Thoracic aorta (tissue), 2 donors: ENCODE results near the gene SRXN1. TPM values are rescaled to one million over a fixed set of nuclear protein-coding genes. Genes with fewer than 3 reads are reported as not detected.

Experiments
- ATAC-seq: fragments of 150-250 bp; one replicate; pipeline ENCODE4 v1.8.0; 2017; ENCODE audit warnings: low read depth; ENCODE audit not compliant: insufficient number of reproducible peaks, low FRiP score
- DNase-seq: peaks from one replicate; pipeline ENCODE4 v3.0.0-alpha.2; 2020; ENCODE audit warnings: low spot score
- H3K27ac ChIP-seq, 2 donors: fragments of 200-600 bp; sonication (generic); 1 replicate in 1 of 2; 2 replicates in 1 of 2; pipeline ENCODE4 v1.5.1; 2016; ENCODE audit warnings: mild to moderate bottlenecking in 2 of 2, moderate library complexity in 2 of 2
- H3K27me3 ChIP-seq: fragments of 200-600 bp; sonication (generic); replicated peaks from 2 replicates; pipeline ENCODE4 v1.6.0; 2016; ENCODE audit warnings: mild to moderate bottlenecking; ENCODE audit not compliant: insufficient read depth
- H3K36me3 ChIP-seq: fragments of 200-600 bp; sonication (generic); one replicate; pipeline ENCODE4 v1.5.1; 2016
- H3K4me1 ChIP-seq, 2 donors: fragments of 200-600 bp; sonication (generic); 1 replicate in 1 of 2; 2 replicates in 1 of 2; pipeline versions ENCODE4 v1.5.1 to v1.6.0; 2016; ENCODE audit warnings: low read depth in 2 of 2, mild to moderate bottlenecking in 1 of 2; ENCODE audit not compliant: control insufficient read depth in 1 of 2
- H3K4me3 ChIP-seq: fragments of 200-600 bp; sonication (generic); 2 replicates; pipeline ENCODE4 v1.5.1; 2016; ENCODE audit warnings: mild to moderate bottlenecking
- H3K9me3 ChIP-seq: fragments of 200-600 bp; sonication (generic); 2 replicates; pipeline ENCODE4 v1.5.1; 2016
- total RNA-seq, 2 donors: library from RNA; depleted of rRNA; stranded (reverse); fragments of >200 nt; gene quantifications; one replicate each; pipeline versions ENCODE4 v1.1.0 to v1.2.3, GENCODE V29; 2016
- TF ChIP-seq, protein P1 (sequence below): fragments of 200-600 bp; sonication (generic); IDR thresholded peaks from one replicate; pipeline ENCODE4 v1.5.1; 2019; ENCODE audit warnings: antibody characterized with exemption

SRXN1 gene
- total RNA-seq, 2 donors from 2014 or later, result 41.7 to 49.4 TPM

DNA sequence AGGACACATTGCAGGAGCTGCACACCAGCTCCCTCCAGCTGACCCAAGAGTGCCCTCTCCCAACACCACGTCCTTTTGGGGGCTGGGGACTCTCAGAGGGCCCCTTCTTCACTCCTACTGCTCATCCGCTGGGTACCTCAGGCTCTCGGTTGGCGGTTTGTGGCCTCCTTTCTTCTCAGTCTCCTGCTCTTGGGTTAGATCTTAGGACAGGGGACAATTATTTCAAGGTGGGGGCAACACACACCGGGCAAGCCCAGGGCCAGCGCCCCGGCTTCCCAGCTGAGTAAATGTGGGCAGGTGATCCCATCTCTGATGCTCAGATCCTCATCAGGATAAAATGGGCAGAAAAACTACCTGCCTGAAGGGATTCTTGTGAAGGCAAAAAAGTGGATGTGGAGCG, 44.0 kb downstream of the SRXN1 start:
- ATAC-seq (no peak), DNase-seq (no peak)
- no peaks in the 10 kb centered on the region for H3K4me1 ChIP-seq
- H3K27ac ChIP-seq, result no peak overlapping the region
- H3K9me3 ChIP-seq, result no peaks in the 10 kb centered on the region
- H3K4me3 ChIP-seq, result no peak overlapping the region
- peaks cover 13% of the 10 kb centered on the region for H3K27me3 ChIP-seq
- H3K36me3 ChIP-seq, result no peaks in the 10 kb centered on the region
- TF ChIP-seq, protein P1, sequence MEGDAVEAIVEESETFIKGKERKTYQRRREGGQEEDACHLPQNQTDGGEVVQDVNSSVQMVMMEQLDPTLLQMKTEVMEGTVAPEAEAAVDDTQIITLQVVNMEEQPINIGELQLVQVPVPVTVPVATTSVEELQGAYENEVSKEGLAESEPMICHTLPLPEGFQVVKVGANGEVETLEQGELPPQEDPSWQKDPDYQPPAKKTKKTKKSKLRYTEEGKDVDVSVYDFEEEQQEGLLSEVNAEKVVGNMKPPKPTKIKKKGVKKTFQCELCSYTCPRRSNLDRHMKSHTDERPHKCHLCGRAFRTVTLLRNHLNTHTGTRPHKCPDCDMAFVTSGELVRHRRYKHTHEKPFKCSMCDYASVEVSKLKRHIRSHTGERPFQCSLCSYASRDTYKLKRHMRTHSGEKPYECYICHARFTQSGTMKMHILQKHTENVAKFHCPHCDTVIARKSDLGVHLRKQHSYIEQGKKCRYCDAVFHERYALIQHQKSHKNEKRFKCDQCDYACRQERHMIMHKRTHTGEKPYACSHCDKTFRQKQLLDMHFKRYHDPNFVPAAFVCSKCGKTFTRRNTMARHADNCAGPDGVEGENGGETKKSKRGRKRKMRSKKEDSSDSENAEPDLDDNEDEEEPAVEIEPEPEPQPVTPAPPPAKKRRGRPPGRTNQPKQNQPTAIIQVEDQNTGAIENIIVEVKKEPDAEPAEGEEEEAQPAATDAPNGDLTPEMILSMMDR, result no peak

DNA sequence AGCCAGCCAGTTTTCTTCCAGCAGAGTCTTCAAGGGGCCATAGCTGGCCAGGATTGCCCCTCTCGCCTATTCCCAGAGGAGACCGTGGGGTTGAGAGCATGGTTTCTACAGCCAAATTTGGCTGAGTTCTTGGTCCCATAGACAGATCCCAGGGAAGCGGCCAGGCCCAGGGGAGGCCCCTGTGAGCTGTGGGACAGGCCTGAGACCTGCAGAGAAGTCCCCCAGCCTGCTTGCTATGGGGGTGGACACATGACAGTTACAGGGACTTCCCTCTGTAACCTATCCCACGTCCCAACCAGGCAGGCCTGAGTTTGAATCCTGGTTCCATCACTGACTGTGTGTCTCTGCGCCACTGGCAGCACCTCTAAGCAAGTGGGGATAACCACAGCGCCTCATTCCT, 45.5 kb downstream of the SRXN1 start:
- Histone ChIP-seq H3K36me3 (no peaks in the 10 kb centered on the region), H3K4me3 (no peak overlapping the region), H3K4me1 (no peaks in the 10 kb centered on the region), H3K27me3 (peaks cover 13% of the 10 kb centered on the region), H3K27ac (no peak overlapping the region), H3K9me3 (no peaks in the 10 kb centered on the region)
- ATAC-seq (no peak), DNase-seq (no peak)
- TF ChIP-seq, protein P1, result no peak

DNA sequence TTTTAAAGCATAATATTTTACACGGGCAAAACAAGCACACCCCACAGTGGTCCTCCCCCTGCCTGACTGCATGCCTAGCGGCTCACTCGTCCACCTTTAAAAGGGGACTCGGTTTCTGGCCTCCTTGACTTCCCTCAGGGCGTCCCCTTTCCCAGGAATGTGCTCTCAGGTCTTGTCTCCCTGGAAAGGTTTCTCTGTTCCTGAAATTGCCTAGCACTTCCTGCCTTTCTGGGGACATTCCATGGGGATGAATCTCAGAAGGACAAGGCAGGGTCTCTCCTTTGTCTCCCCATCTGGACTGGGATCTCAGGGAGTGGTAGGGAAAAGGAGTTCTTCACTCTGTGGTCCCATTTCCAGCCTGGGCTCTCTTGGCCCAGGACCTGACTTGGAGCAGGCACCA, 47.8 kb downstream of the SRXN1 start:
- TF ChIP-seq, protein P1, result no peak

DNA sequence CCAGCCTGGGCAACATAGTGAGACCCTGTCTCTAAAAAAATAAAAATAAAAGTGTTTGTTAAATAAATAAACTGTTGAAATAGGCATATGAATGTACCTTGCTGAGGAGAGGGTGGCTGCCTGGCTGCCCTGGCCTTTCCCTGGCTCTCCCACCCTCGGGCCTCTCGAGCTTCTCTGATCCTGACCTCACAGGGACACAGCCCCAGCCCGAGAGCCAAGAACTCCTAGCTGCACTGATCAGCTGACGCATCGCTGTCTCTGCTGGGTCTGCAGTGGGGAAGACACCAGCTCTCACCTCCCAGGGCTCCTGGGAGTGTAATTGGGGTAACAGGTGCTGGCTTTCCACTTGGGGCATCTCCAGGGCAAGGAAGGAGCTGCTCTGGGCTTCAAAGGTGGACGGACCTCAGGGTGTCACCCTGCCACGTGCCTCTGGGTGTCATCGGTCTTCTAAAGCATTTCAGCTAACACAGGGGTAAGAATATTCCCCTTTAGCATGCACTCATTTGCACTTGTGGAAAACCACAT, 49.8 kb downstream of the SRXN1 start:
- Histone ChIP-seq H3K4me1 (no peaks in the 10 kb centered on the region), H3K27ac (no peak overlapping the region), H3K9me3 (no peaks in the 10 kb centered on the region), H3K27me3 (peaks cover 4% of the 10 kb centered on the region), H3K4me3 (no peak overlapping the region), H3K36me3 (no peaks in the 10 kb centered on the region)
- ATAC-seq (no peak), DNase-seq (no peak)
- TF ChIP-seq, protein P1, result no peak

More for the DNA sequence above, 47.8 kb downstream of the SRXN1 start:
- no peaks in the 10 kb centered on the region for H3K36me3 ChIP-seq
- no peaks in the 10 kb centered on the region for H3K4me1 ChIP-seq
- no peak overlapping the region for H3K4me3 ChIP-seq
- H3K27ac ChIP-seq, result no peak overlapping the region
- DNase-seq (no peak), ATAC-seq (no peak)
- H3K27me3 ChIP-seq, result peaks cover 4% of the 10 kb centered on the region
- no peaks in the 10 kb centered on the region for H3K9me3 ChIP-seq

DNA sequence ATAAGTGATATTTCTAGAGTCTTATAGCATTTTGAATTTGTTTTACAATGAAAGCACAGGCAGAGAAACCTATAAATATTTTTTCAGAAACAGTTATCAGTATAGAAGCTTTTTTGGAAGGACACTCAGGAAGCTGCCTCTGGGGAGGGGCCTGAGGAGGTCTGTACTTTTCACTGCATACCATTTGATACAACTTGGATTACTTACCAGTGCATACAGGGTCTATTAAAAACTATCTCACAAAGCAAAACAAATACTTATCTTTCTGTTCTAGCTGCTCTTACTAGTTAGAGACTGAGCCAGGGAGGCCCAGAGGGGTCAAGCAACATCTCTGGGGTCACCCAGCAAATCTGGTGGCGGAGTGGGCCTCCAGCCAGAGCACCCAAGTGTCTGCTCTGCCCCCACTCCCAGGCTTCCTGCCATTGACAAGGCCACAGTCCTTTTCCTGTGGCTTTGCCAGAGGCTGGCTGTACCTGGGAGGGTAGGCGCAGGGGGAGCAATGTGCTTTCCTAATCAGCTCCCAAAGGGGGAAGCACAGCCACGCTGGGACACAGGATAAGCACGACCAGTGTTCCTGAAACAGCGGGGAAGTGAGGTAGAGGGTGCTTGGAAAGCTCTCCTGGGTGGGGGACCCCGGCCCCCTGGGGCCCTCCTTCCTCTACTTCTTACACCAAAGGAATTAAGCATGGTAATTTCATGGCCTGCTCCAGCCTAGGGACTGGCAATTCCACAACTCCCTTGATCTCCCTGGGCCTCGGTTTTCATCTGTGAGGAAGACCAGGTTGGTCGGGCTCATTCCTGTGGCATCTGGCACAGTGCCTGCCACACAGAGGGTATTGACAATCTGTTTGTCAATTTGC, 50.7 kb downstream of the SRXN1 start:
- Histone ChIP-seq H3K9me3 (no peaks in the 10 kb centered on the region), H3K4me3 (no peak overlapping the region), H3K36me3 (no peaks in the 10 kb centered on the region), H3K27ac (no peak overlapping the region), H3K4me1 (no peaks in the 10 kb centered on the region), H3K27me3 (no peaks in the 10 kb centered on the region)
- TF ChIP-seq, protein P1, result no peak
- ATAC-seq, result no peak
- DNase-seq, result no peak
